Breast epithelium (tissue), 4 donors: ENCODE results near the gene ECE1. TPM values are rescaled to one million over a fixed set of nuclear protein-coding genes. Genes with fewer than 3 reads are reported as not detected.
A peak's percentile ranks its signal among the peaks of the same experiment; 100 is the strongest.

Experiments used
- DNase-seq, 2 donors: peaks; one replicate each; pipeline ENCODE4 v3.0.0-alpha.2; 2019; ENCODE audit warnings: low spot score in 2 of 2
- H3K27ac ChIP-seq, 2 donors: fragments of 200-600 bp; sonication (generic) in 1 of 2; one replicate each; pipeline ENCODE4 v1.5.1; 2016 to 2019; ENCODE audit warnings: mild to moderate bottlenecking in 1 of 2
- H3K27me3 ChIP-seq, 2 donors: fragments of 200-600 bp; sonication (generic) in 1 of 2; one replicate each; pipeline versions ENCODE4 v1.5.1 to v1.6.0; 2017 to 2019; ENCODE audit warnings: control low read depth in 1 of 2, mild to moderate bottlenecking in 1 of 2
- H3K36me3 ChIP-seq: fragments of 200-600 bp; one replicate; pipeline ENCODE4 v1.5.1; 2019
- H3K4me1 ChIP-seq, 2 donors: fragments of 200-600 bp; sonication (generic); one replicate each; pipeline ENCODE4 v1.5.1; 2016 to 2019; ENCODE audit warnings: control low read depth in 1 of 2
- H3K4me3 ChIP-seq, 3 donors: fragments of 200-600 bp; sonication (generic); 1 replicate in 2 of 3; 2 replicates in 1 of 3; pipeline ENCODE4 v1.5.1; 2016 to 2019; ENCODE audit warnings: mild to moderate bottlenecking in 3 of 3, moderate library complexity in 2 of 3
- H3K9me3 ChIP-seq, 2 donors: fragments of 200-600 bp; sonication (generic) in 1 of 2; one replicate each; pipeline ENCODE4 v1.5.1; 2016 to 2019; ENCODE audit warnings: control low read depth in 1 of 2
- CTCF ChIP-seq, 3 donors: fragments of 450-650 bp; IDR thresholded peaks; one replicate each; pipeline ENCODE4 v1.5.1; 2016 to 2017; ENCODE audit warnings: antibody characterized with exemption in 3 of 3, mild to moderate bottlenecking in 3 of 3, moderate library complexity in 3 of 3
- POLR2A ChIP-seq: fragments of 450-650 bp; IDR thresholded peaks from one replicate; pipeline ENCODE4 v1.6.1; 2016; ENCODE audit warnings: antibody characterized with exemption, mild to moderate bottlenecking, moderate library complexity
- POLR2AphosphoS5 ChIP-seq, 3 donors: sonication (generic); formaldehyde crosslinking; IDR thresholded peaks; one replicate each; pipeline ENCODE4 v1.6.1; 2017; ENCODE audit warnings: antibody characterized with exemption in 3 of 3
- intact Hi-C: fragments of 100-400 bp; cut with DNase I; formaldehyde crosslinking; loops from one replicate; pipeline ENCODE4 v1.15.1; 2023; ENCODE audit warnings: low total_unique reads
- total RNA-seq, 3 donors: library from RNA; depleted of rRNA; stranded (reverse); fragments of >200 nt; gene quantifications; one replicate each; pipeline ENCODE4 v1.1.0, GENCODE V29; 2016

The ECE1 gene
- total RNA-seq, 3 donors from 2014 or later, result 62.6 to 121 (median 112) TPM

GRCh38 chr1:21329209-21329844 is 39.1 kb upstream of the ECE1 start:
- no peak for DNase-seq
- Histone ChIP-seq H3K36me3 (no peaks in the 10 kb centered on the region), H3K27me3 (no peaks in the 10 kb centered on the region), H3K4me1 (peaks cover 19 to 35% of the 10 kb centered on the region in 2 donors), H3K4me3 (no peak overlapping the region), H3K9me3 (no peaks in the 10 kb centered on the region), H3K27ac (peak overlapping the region; percentile 88 to 94)
- intact Hi-C loops, result no loop called here
- TF ChIP-seq CTCF (IDR thresholded peaks at IDR 0.05), result no peak
- TF ChIP-seq POLR2AphosphoS5 (IDR thresholded peaks at IDR 0.05), result peak in 1 of 3 donors; percentile 23

GRCh38 chr1:21327566-21328323 is 37.5 kb upstream of the ECE1 start:
- H3K4me1 ChIP-seq, result peaks cover 21 to 49% of the 10 kb centered on the region in 2 donors

GRCh38 chr1:21326861-21327344 is 36.6 kb upstream of the ECE1 start:
- no peaks in the 10 kb centered on the region for H3K27me3 ChIP-seq
- no peaks in the 10 kb centered on the region for H3K36me3 ChIP-seq
- DNase-seq, result no peak
- TF ChIP-seq POLR2A (no peak), CTCF (IDR thresholded peaks at IDR 0.05) (no peak), POLR2AphosphoS5 (IDR thresholded peaks at IDR 0.05) (peak in 1 of 3 donors; percentile 24)
- no peaks in the 10 kb centered on the region for H3K9me3 ChIP-seq
- peak overlapping the region; percentile 94 to 97 for H3K27ac ChIP-seq
- peaks cover 27 to 56% of the 10 kb centered on the region in 2 donors for H3K4me1 ChIP-seq
- intact Hi-C loops, result no loop called here
- H3K4me3 ChIP-seq, result no peak overlapping the region

More at GRCh38 chr1:21327566-21328323, 37.5 kb upstream of the ECE1 start:
- H3K27me3 ChIP-seq, result no peaks in the 10 kb centered on the region
- intact Hi-C loops, result no loop called here
- no peaks in the 10 kb centered on the region for H3K36me3 ChIP-seq
- TF ChIP-seq POLR2AphosphoS5 (IDR thresholded peaks at IDR 0.05) (no peak), POLR2A (no peak), CTCF (IDR thresholded peaks at IDR 0.05) (no peak)
- peak overlapping the region; percentile 94 to 97 for H3K27ac ChIP-seq
- DNase-seq, result no peak
- no peaks in the 10 kb centered on the region for H3K9me3 ChIP-seq
- no peak overlapping the region for H3K4me3 ChIP-seq

- H3K4me1 ChIP-seq, result peaks cover 27 to 56% of the 10 kb centered on the region in 2 donors
- intact Hi-C loops, result no loop called here
These were observed 35.6 kb upstream of the ECE1 start for GRCh38 chr1:21325731-21326387.

More at GRCh38 chr1:21325731-21326387, 35.6 kb upstream of the ECE1 start:
- Histone ChIP-seq H3K36me3 (no peaks in the 10 kb centered on the region), H3K9me3 (no peaks in the 10 kb centered on the region), H3K4me3 (peak overlapping the region in 1 of 3 donors; percentile 2), H3K27ac (peak overlapping the region; percentile 94 to 97), H3K27me3 (no peaks in the 10 kb centered on the region)
- no peak for DNase-seq
- TF ChIP-seq CTCF (IDR thresholded peaks at IDR 0.05) (no peak), POLR2A (no peak), POLR2AphosphoS5 (IDR thresholded peaks at IDR 0.05) (no peak)
